HCT116 (cell line): Measurements from ENCODE around the gene FAM13C. TPM values are rescaled to one million over a fixed set of nuclear protein-coding genes. Genes with fewer than 3 reads are reported as not detected.

Source experiments
- ATAC-seq: fragments of 200-7000 bp; cut with Tn5 transposase; 2 replicates; pipeline ENCODE4 v1.9.1; 2020; ENCODE audit warnings: mild to moderate bottlenecking, moderate library complexity
- BruUV-seq: library from RNA; stranded (reverse); fragments of 400-500 nt; replicated peaks from 2 replicates; lab custom pipeline; 2021; lab: Mats Ljungman, UMichigan
- CTCF ChIA-PET: fragments of 300-600 bp; sonication (Branson Sonifier 250); formaldehyde crosslinking; loops from one replicate; lab custom pipeline; 2021; ENCODE audit warnings: antibody characterized with exemption; lab: Charles Lee
- POLR2A ChIA-PET: fragments of 300-600, 350-600 bp; sonication (Branson Sonifier 250); formaldehyde crosslinking; loops from one replicate; lab custom pipeline; 2021; ENCODE audit warnings: antibody characterized with exemption; lab: Charles Lee
- RAD21 ChIA-PET, 2 experiments: fragments of 300-600 bp; sonication (Branson Sonifier 250); formaldehyde crosslinking; loops; one replicate each; lab custom pipeline; 2023; ENCODE audit warnings: low total read pairs in 2 of 2; ENCODE audit not compliant: uncharacterized antibody in 2 of 2, unreplicated experiment in 2 of 2, low non-redundant PET in 1 of 2; lab: Charles Lee
- DNase-seq: peaks from one replicate; pipeline ENCODE4 v3.0.0-alpha.2; 2010; ENCODE audit warnings: low read depth, low spot score
- H2AFZ ChIP-seq: fragments of 200-600 bp; shearing (Covaris generic), sonication (generic); 2 replicates; pipeline ENCODE4 v1.6.1; 2017; ENCODE audit warnings: low read depth, mixed run types, mixed read lengths, antibody characterized with exemption, low read length; ENCODE audit not compliant: poor library complexity, severe bottlenecking
- H3K27ac ChIP-seq: 2 replicates; pipeline ENCODE4 v1.5.1; 2012; ENCODE audit warnings: low read depth, low read length
- H3K27me3 ChIP-seq: fragments of 200-600 bp; sonication (generic); 2 replicates; pipeline ENCODE4 v1.6.1; 2016; ENCODE audit warnings: mixed run types, low read length, mixed read lengths; ENCODE audit not compliant: insufficient read depth
- H3K36me3 ChIP-seq, 2 experiments: fragments of 200-500 bp in 1 of 2; fragments of 200-600 bp in 1 of 2; sonication (Bioruptor generic) in 1 of 2; sonication (generic) in 1 of 2; 2 replicates each; pipeline versions ENCODE4 v1.5.1 to v1.6.1; 2014 to 2016; ENCODE audit warnings: low read length in 2 of 2, inconsistent platforms in 1 of 2, mixed read lengths in 1 of 2, mixed run types in 1 of 2; ENCODE audit not compliant: insufficient read depth in 2 of 2, control insufficient read depth in 1 of 2
- H3K4me1 ChIP-seq, 2 experiments: fragments of 200-600 bp in 1 of 2; sonication (generic) in 1 of 2; 2 replicates each; pipeline versions ENCODE4 v1.5.1 to v1.6.1; 2012 to 2017; ENCODE audit warnings: low read length in 2 of 2, inconsistent platforms in 1 of 2, mild to moderate bottlenecking in 1 of 2, mixed read lengths in 1 of 2, mixed run types in 1 of 2, moderate library complexity in 1 of 2; ENCODE audit not compliant: insufficient read depth in 2 of 2, control insufficient read depth in 1 of 2
- H3K4me2 ChIP-seq: fragments of 200-600 bp; sonication (generic); 2 replicates; pipeline ENCODE4 v1.6.1; 2017; ENCODE audit warnings: mixed run types, low read length, mixed read lengths
- H3K4me3 ChIP-seq, 2 experiments: fragments of 200-600 bp in 1 of 2; sonication (generic) in 1 of 2; replicated peaks in 1 of 2; 2 replicates each; pipeline ENCODE4 v1.5.1; 2011 to 2016; ENCODE audit warnings: low read length in 2 of 2, control low read depth in 1 of 2, low read depth in 1 of 2, mild to moderate bottlenecking in 1 of 2, mixed read lengths in 1 of 2, mixed run types in 1 of 2
- H3K79me2 ChIP-seq: fragments of 200-600 bp; sonication (generic); 2 replicates; pipeline ENCODE4 v1.6.1; 2017; ENCODE audit warnings: mild to moderate bottlenecking, mixed run types, low read length, moderate library complexity, mixed read lengths; ENCODE audit not compliant: insufficient read depth
- H3K9ac ChIP-seq: fragments of 200-600 bp; sonication (generic); 2 replicates; pipeline ENCODE4 v1.6.1; 2016; ENCODE audit warnings: low read length, mixed read lengths
- H3K9me2 ChIP-seq: fragments of 200-600 bp; sonication (generic), shearing (Covaris generic); 2 replicates; pipeline ENCODE4 v1.6.1; 2017; ENCODE audit warnings: mixed run types, mild to moderate bottlenecking, moderate library complexity; ENCODE audit not compliant: insufficient read depth
- H3K9me3 ChIP-seq, 2 experiments: fragments of 200-500 bp in 1 of 2; fragments of 200-600 bp in 1 of 2; sonication (Bioruptor generic) in 1 of 2; sonication (generic) in 1 of 2; 2 replicates each; pipeline ENCODE4 v1.6.1; 2014 to 2017; ENCODE audit warnings: low read length in 2 of 2, mixed read lengths in 2 of 2, inconsistent platforms in 1 of 2, low read depth in 1 of 2, mild to moderate bottlenecking in 1 of 2, mixed run types in 1 of 2, moderate library complexity in 1 of 2; ENCODE audit not compliant: control insufficient read depth in 1 of 2, insufficient read depth in 1 of 2
- H4K20me1 ChIP-seq: fragments of 200-600 bp; sonication (generic), shearing (Covaris generic); 2 replicates; pipeline ENCODE4 v1.6.1; 2017; ENCODE audit warnings: mixed run types, mild to moderate bottlenecking, moderate library complexity; ENCODE audit not compliant: insufficient read depth
- ATF3 ChIP-seq: IDR thresholded peaks from 2 replicates; pipeline ENCODE4 v1.6.1; 2012
- CBX3 ChIP-seq: IDR thresholded peaks from 2 replicates; pipeline ENCODE4 v1.6.1; 2012; ENCODE audit warnings: low read depth
- CEBPB ChIP-seq: IDR thresholded peaks from 2 replicates; pipeline ENCODE4 v1.6.1; 2012; ENCODE audit warnings: low read depth
- CTCF ChIP-seq, 3 experiments: fragments of 200-600 bp in 1 of 3; sonication (generic) in 1 of 3; IDR thresholded peaks in 2 of 3; conservative IDR thresholded peaks in 1 of 3; 2 replicates each; pipeline ENCODE4 v1.5.1; 2012 to 2017; ENCODE audit warnings: low read depth in 2 of 3, low read length in 2 of 3, antibody characterized with exemption in 1 of 3, borderline replicate concordance in 1 of 3, control low read depth in 1 of 3, mild to moderate bottlenecking in 1 of 3, mixed read lengths in 1 of 3, mixed run types in 1 of 3, moderate library complexity in 1 of 3; ENCODE audit not compliant: insufficient read depth in 1 of 3
- ELF1 ChIP-seq: IDR thresholded peaks from 2 replicates; pipeline ENCODE4 v1.6.1; 2012; ENCODE audit warnings: low read depth, borderline replicate concordance
- JUND ChIP-seq: IDR thresholded peaks from 2 replicates; pipeline ENCODE4 v1.6.1; 2012
- MAX ChIP-seq: IDR thresholded peaks from 2 replicates; pipeline ENCODE4 v1.6.1; 2012
- POLR2AphosphoS5 ChIP-seq: IDR thresholded peaks from 2 replicates; pipeline ENCODE4 v1.6.1; 2011; ENCODE audit warnings: mild to moderate bottlenecking, low read depth, low read length, moderate library complexity
- RAD21 ChIP-seq: IDR thresholded peaks from 2 replicates; pipeline ENCODE4 v1.6.1; 2012; ENCODE audit warnings: low read depth, mild to moderate bottlenecking
- SP1 ChIP-seq: IDR thresholded peaks from 2 replicates; pipeline ENCODE4 v1.6.1; 2012; ENCODE audit warnings: low read depth
- SRF ChIP-seq: IDR thresholded peaks from 2 replicates; pipeline ENCODE4 v1.6.1; 2012; ENCODE audit warnings: low read depth
- TCF7L2 ChIP-seq: IDR thresholded peaks from 2 replicates; pipeline ENCODE4 v1.7.0; 2011; ENCODE audit warnings: borderline replicate concordance, inconsistent platforms; ENCODE audit not compliant: insufficient read depth, insufficient read length; ENCODE audit errors: extremely low read depth
- YY1 ChIP-seq: IDR thresholded peaks from 2 replicates; pipeline ENCODE4 v1.6.1; 2011; ENCODE audit warnings: low read length, low read depth, moderate library complexity, mild to moderate bottlenecking; ENCODE audit not compliant: insufficient replicate concordance; ENCODE audit errors: extremely low read depth
- ZBTB33 ChIP-seq: IDR thresholded peaks from 2 replicates; pipeline ENCODE4 v1.6.1; 2011; ENCODE audit warnings: mild to moderate bottlenecking, low read length, moderate library complexity; ENCODE audit not compliant: insufficient replicate concordance; ENCODE audit errors: extremely low read depth
- ZFX ChIP-seq: fragments of 450-650 bp; IDR thresholded peaks from 2 replicates; pipeline ENCODE4 v1.6.1; 2017
- intact Hi-C: fragments of 100-400 bp; cut with micrococcal nuclease; formaldehyde crosslinking; loops from 2 replicates; pipeline ENCODE4 v1.10.0; 2022
- total RNA-seq: library from RNA; stranded (reverse); gene quantifications from one replicate; pipeline ENCODE4 v1.2.1, GENCODE V29; 2021; ENCODE audit not compliant: unreplicated experiment
- TF ChIP-seq, protein P1 (sequence below): IDR thresholded peaks from 2 replicates; pipeline ENCODE4 v1.6.1; 2012; ENCODE audit warnings: low read depth

The FAM13C gene
- total RNA-seq, 1 experiment from 2014 or later = 0.42 TPM

GRCh38 chr10:59360605-59361405, 1.5 kb downstream of the FAM13C start:
- no peak for DNase-seq
- Histone ChIP-seq H4K20me1 (no peaks in the 10 kb centered on the region), H3K36me3 (no peaks in the 10 kb centered on the region)
- intact Hi-C loops = no loop called here
- BruUV-seq = no TSS peak
- TF ChIP-seq SRF (no peak), JUND (no peak), ZBTB33 (no peak), CEBPB (no peak), CBX3 (no peak), TCF7L2 (no peak), ELF1 (no peak), ZFX (no peak), CTCF (IDR thresholded peaks at IDR 0.05 in 2 of 3, conservative IDR thresholded peaks at IDR 0.05 in 1 of 3; ENCODE audit: borderline replicate concordance in 1 of 3, insufficient read depth in 1 of 3, low read depth in 2 of 3, low read length in 2 of 3) (no peak), ATF3 (no peak), RAD21 (no peak), SP1 (no peak), POLR2AphosphoS5 (no peak), MAX (no peak), YY1 (no peak)
- TF ChIP-seq, protein P1, sequence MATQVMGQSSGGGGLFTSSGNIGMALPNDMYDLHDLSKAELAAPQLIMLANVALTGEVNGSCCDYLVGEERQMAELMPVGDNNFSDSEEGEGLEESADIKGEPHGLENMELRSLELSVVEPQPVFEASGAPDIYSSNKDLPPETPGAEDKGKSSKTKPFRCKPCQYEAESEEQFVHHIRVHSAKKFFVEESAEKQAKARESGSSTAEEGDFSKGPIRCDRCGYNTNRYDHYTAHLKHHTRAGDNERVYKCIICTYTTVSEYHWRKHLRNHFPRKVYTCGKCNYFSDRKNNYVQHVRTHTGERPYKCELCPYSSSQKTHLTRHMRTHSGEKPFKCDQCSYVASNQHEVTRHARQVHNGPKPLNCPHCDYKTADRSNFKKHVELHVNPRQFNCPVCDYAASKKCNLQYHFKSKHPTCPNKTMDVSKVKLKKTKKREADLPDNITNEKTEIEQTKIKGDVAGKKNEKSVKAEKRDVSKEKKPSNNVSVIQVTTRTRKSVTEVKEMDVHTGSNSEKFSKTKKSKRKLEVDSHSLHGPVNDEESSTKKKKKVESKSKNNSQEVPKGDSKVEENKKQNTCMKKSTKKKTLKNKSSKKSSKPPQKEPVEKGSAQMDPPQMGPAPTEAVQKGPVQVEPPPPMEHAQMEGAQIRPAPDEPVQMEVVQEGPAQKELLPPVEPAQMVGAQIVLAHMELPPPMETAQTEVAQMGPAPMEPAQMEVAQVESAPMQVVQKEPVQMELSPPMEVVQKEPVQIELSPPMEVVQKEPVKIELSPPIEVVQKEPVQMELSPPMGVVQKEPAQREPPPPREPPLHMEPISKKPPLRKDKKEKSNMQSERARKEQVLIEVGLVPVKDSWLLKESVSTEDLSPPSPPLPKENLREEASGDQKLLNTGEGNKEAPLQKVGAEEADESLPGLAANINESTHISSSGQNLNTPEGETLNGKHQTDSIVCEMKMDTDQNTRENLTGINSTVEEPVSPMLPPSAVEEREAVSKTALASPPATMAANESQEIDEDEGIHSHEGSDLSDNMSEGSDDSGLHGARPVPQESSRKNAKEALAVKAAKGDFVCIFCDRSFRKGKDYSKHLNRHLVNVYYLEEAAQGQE = no peak
- TF ChIP-seq, all 23 proteins: peak for 0
- Histone ChIP-seq H2AFZ (no peak overlapping the region), H3K9me2 (no peaks in the 10 kb centered on the region), H3K9ac (no peak overlapping the region), H3K4me3 (no peak overlapping the region), H3K27me3 (0 out of 2 replicates have a peak, but pooled peaks cover 5% of the 10 kb centered on the region), H3K4me1 (no peaks in the 10 kb centered on the region), H3K27ac (no peak overlapping the region), H3K9me3 (no peaks in the 10 kb centered on the region), H3K4me2 (no peak overlapping the region), H3K79me2 (no peaks in the 10 kb centered on the region)
- POLR2A ChIA-PET = no interaction called here
- RAD21 ChIA-PET = no interaction called here
- CTCF ChIA-PET = no interaction called here
- no peak for ATAC-seq
